Esophagus muscularis mucosa (tissue), 3 donors: Measurements from ENCODE around the gene TANC1.

ENCODE experiments used
- POLR2A ChIP-seq: fragments of 450-650 bp; IDR thresholded peaks from one replicate; pipeline ENCODE4 v1.6.1; 2017; ENCODE audit warnings: antibody characterized with exemption, moderate library complexity, mild to moderate bottlenecking, low read depth
- POLR2AphosphoS5 ChIP-seq, 2 donors: sonication (generic); formaldehyde crosslinking; IDR thresholded peaks; one replicate each; pipeline ENCODE4 v1.6.1; 2017; ENCODE audit warnings: antibody characterized with exemption in 2 of 2
- TF ChIP-seq, protein P1 (sequence below), 3 experiments: fragments of 200-600 bp in 2 of 3; fragments of 450-650 bp in 1 of 3; sonication (generic) in 2 of 3; IDR thresholded peaks; one replicate each; pipeline ENCODE4 v1.5.1; 2017 to 2019; ENCODE audit warnings: antibody characterized with exemption in 3 of 3, mild to moderate bottlenecking in 2 of 3, moderate library complexity in 1 of 3

DNA sequence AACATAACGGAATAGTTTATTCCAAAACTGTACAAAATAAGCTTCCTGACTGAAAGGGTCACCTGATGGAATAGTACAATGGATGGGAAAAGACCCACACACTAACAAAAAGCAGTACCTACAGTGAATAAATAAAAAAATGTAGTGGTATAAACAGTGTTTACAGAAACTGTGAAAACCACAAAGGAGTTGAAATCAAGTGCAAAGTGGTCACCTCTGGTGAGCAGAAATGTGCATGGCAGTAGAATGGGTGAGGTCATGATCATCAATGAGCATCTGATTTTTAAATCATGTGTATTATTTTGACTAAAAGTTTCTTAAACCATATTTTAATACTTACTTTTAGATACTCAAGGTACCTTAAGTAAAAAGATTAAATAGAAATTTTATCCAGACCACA, 306.7 kb downstream of the TANC1 start:
- TF ChIP-seq, protein P1, sequence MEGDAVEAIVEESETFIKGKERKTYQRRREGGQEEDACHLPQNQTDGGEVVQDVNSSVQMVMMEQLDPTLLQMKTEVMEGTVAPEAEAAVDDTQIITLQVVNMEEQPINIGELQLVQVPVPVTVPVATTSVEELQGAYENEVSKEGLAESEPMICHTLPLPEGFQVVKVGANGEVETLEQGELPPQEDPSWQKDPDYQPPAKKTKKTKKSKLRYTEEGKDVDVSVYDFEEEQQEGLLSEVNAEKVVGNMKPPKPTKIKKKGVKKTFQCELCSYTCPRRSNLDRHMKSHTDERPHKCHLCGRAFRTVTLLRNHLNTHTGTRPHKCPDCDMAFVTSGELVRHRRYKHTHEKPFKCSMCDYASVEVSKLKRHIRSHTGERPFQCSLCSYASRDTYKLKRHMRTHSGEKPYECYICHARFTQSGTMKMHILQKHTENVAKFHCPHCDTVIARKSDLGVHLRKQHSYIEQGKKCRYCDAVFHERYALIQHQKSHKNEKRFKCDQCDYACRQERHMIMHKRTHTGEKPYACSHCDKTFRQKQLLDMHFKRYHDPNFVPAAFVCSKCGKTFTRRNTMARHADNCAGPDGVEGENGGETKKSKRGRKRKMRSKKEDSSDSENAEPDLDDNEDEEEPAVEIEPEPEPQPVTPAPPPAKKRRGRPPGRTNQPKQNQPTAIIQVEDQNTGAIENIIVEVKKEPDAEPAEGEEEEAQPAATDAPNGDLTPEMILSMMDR (IDR thresholded peaks at IDR 0.05) = no peak
- no peak for TF ChIP-seq POLR2AphosphoS5 (IDR thresholded peaks at IDR 0.05)
- no peak for TF ChIP-seq POLR2A
